ENCODE results near the gene MAML2. TPM values are rescaled to one million over a fixed set of nuclear protein-coding genes. Genes with fewer than 3 reads are reported as not detected.

MAML2 gene
- polyA plus RNA-seq, 3 donors, result 28.1 to 29.8 (median 28.8) TPM

DNA sequence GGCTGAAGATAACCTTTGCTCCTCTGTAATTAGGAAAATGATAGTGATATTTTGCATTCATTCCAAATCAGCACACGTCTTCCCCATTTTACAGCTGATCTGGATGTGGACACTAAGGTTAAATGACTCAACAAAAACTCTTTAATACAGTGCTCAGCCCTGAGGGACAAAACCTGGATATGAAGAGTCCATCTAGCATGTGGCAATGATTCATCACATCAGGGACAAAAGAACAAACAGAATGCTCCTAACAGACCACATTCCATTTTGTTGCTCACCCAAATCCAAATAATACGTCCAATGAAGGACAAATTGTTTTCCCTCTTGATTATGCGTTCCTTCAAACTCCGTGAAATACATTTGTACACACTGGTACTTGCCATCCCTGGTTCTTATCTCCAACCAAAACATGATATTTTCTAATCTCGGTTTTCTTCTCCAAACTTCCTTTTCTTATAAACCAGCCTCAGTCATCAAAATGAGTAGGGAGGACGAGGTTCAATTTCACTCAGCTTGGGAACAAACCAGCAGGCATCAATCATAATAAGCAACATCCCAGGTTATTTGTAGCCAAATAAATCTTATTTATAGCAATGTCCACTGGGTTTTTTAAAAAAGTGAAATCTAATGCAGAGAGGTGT lies 365.3 kb downstream of the MAML2 start:
- DNase-seq, result no peak

DNA sequence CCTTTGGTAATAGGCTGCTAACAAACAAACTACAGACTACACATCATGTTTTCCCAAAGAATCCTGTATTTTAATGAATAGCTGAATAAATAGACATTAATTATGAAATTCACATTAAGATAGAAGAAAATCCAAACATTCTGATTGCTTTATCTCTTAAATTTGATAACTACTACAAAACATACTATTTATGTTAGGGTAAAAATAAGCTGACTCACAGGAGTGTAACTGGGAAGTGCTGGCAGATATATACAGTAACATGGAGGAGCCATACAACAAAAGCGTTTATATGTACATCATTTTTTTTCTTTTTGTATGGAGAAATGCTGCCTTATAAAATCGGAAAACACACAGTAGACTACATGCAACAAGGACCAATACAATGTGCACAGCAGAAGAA lies 366.4 kb downstream of the MAML2 start:
- DNase-seq, result no peak

DNA sequence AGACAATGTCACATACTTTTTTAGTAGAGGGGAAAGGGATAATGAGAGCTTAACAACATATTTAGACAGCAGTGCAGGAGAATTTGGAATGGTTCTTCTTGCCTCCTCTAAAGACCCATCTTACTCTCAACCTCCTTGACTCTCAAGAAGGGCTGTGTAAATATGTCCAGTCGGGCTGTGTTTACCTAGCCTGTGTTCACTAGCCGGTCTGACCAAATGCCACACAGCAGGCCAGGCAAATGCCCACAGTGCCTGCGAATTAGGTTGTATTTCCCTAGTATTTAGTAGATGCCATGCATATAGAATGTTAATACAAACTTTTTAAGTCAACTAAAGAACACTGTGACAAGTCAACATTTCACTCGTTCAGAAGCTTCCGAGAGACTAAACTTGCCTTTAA lies 367.7 kb downstream of the MAML2 start:
- DNase-seq, result no peak

DNA sequence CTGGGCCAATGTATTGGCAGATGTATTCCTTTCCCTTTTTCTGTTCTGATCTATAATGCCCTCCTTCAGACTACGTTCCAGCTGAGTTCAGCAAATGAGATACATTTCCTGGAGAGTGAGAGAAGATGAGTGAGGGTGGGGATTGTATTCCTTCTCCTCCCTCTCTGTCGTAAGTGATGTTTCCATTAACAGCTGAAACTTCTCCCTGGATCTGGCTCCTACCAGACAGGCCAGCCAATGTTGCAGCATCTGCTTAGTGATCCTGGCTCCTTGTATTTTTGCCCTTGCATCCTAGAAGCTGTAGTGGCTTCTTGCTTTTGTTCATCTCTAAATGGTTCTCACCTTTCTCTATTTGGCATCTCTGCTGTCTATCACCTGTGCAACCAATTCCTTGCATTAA lies 370.9 kb downstream of the MAML2 start:
- no peak for DNase-seq

DNA sequence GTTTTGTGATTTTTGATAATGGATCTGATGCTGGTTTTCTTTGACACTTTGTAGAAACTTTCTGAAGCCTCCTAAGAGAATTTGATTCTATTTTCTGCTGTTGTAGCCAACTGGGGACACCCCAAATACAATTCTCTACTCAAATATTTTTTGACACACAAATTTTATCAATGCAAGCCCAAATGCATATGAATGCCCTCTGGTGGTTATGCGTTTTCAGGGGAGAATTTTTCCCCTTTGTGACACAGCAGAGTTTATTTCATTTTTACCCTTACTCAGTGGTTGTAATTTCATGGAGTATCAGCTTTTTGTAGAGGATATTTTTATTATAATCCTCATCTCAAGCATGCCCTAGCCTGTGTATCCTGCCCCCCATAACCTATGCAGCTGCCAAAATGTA lies 374.4 kb downstream of the MAML2 start:
- DNase-seq, result no peak

DNA sequence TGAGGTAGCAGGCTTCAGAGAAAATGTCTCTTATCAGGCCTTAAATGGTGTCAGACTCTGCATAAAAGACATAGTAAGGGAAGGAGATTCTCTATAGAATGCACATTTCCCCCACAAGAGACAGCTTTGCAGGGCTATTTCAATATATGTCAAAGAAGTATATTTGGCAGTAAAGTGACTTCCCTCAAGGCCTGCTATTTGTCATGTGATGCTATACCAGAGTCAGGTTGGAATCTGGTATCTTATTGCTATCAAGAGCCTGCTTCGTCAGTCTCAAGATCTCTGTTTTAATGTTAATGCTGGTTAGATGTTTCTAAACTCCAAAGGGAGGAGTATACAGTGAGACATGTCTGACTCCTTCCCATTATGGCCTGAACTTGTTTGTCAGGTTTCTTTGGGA lies 378.7 kb downstream of the MAML2 start:
- DNase-seq, result no peak

DNA sequence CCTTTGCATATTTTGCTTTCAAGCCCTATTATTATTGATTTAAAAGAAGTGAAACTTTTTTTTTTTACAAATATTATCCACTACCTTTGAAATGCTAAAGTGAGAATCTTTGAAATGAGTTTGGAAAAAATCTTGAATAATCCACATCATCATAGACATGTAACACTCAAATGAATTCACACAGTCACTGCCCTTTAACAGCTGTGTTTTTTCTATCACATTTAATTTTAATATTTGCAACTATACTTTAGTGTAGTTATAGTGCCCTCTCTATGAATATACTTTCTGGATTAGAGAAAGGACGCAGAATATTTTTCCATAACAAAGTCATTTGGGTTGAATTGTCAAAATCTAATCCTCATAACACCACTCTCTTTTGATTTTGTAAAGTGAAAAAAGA lies 381.2 kb downstream of the MAML2 start:
- no peak for DNase-seq

DNA sequence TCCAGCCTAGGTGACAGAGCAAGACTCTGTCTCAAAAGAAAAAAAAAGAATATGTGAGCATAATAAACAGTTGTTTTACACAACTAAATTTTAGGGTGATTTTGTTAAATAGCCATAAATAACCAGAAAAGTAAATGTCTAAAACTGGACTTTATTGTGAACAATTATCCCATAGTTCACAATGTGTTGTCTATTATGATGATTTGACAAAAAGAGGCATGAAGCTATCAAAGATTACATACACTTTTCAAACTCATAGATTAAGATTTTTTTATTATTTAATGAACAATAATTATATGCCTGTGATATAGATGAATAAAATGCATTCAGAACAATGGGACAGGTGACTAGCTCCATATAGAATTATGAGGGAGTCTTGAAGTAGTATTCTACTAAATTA lies 392.1 kb downstream of the MAML2 start:
- no peak for DNase-seq

DNA sequence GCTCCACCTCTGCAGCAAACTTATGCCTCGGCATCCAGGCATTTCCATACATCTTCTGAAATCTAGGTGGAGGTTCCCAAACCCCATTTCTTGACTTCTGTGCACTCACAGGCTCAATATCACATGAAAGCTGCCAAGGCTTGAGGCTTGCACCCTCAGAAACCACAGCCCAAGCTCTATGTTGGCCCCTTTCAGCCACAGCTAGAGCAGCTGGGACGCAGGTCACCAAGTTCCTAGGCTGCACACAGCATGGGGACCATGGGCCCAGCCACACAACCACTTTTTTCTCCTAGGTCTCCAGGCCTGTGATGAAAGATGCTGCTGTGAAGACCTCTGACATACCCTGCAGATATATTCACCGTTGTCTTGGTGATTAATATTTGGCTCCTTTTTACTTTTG lies 394.4 kb downstream of the MAML2 start:
- no peak for DNase-seq

DNA sequence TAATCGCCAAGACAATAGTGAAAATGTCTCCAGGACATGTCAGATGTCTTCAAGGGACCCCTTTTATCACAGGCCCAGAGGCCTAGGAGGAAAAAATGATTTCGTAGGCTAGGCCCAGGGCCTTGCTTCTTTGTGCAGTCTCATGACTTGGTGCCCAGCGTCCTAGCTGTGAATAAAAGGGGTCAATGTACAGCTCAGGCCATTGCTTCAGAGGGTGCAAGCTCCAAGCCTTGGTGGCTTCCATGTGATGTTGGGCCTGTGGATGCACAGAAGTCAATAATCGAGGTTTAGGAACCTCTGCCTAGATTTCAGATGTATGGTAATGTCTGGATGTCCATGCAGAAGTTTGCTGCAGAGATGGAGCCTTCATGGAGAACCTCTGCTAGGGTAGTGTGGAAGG lies 398.4 kb downstream of the MAML2 start:
- DNase-seq, result no peak

DNA sequence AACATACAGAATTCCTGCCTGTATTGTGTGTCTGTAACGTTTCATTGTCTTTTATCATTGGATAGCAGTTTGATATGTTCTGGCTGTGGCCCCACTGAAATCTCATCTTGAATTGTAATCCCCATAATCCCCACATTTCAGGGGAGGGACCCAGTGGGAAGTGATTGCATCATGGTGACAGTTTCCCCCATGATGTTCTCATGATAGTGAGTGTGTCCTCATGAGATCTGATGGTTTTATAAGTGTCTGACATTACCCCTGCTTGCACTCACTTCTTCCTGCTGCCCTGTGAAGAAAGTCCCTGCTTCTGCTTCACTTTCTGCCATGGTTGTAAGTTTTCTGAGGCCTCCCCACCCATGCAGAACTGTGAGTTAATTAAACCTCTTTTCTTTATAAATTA lies 399.4 kb downstream of the MAML2 start:
- DNase-seq, result no peak

DNA sequence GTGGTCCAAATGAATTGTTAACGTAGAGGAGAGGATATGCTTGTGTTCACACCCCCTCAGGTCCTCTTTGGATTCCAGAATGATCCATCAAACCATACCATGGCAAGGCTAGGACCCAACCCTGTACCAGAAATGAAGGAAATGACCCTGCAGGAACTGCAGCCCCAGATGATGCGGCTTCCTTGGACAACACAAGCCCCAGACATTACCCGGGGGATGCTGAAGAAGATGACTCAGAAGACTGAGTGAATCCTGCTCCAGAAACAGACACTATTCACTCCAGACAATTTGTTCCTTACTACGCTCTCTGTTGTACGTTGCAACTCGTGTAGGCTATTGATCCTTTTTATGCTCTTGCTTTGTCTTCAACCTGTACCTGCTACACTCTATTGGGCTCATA lies 403.9 kb downstream of the MAML2 start:
- no peak for DNase-seq

DNA sequence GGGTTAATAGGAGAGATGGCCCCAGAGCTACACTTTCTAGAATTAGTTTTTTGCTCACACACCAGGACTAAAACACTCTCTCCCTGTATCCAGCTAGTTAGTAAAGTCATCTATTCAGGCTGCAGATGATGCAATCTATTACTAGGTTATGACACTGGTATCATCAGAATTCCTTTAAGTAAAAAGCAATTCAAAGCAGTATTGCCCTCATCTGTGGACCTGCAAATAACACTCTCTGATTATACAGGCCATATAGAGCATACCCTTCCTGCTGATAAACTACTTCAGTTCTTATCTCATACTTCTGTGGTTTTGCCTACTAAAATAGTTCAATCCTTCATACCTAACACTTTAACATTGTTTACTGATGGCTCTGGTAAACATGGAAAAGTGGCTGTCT lies 405.6 kb downstream of the MAML2 start:
- no peak for DNase-seq

DNA sequence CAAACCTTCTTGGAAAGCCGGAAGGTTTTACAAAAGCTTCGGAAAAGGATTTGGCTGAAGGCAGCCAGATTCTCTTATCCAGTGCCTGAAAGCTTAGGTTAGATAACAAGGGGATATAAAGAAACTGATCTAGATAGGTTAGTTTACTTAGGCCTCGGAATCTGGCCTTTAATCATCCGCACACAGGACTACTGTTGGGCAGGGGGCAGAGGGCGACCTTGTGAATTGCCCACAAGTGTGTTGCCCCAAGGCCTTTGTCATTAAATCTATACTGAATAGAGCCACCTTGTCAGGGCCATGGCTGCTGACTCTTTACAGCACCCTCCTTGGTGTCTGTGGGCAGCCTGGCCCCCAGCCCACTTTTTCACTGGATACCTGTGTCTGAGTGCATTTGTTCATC lies 409.4 kb downstream of the MAML2 start:
- no peak for DNase-seq

DNA sequence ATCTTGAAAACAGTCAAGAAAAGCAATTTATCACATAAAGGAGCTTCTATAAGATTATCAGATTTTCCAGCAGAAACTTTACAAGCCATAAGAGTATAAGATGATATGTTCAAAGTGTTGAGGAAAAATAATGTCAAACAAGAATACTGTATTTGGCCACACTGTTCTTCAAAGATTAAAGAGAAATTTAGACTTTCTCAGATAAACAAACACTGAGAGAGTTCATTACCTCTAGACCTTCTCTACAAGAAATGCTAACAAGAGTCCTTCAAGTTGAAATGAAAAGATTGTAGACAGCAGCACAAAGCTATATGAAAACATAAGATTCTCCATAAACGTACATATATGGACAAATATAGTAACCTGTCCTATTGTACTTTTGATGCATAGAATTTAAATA lies 411.1 kb downstream of the MAML2 start:
- DNase-seq, result no peak

DNA sequence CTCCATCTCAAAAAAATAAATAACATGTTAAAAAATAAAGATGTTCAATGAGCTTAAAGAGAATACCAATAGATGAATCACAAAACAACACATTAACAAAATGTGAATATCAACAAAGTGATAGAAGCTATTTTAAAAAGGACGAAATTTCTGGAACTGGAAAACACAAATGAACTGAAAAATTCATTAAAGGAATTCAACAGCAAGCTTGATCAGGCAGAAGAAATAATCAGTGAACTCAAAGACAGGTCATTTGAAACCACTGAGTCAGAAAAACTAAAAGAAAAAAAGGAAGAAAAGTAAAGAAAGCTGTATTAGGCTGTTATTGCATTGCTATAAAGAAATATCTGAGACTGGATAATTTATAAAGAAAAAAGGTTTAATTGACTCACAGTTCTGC lies 412.0 kb downstream of the MAML2 start:
- DNase-seq, result no peak

DNA sequence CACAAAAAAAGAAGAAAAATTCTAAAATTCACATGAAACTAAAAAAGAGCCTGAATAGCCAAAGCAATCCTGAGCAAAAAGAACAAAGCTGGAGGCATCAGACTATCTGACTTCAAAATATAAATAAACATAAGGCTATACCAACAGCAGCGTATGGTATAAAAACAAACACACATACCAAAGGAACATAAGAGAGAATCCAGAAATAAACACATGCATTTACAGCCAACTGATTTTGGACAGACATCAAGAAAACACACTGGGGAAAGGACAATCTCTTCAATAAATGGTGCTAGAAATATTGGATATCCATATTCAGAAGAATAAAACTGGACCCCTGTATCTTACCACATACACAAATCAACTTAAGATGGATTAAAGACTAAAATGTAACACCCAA lies 416.3 kb downstream of the MAML2 start:
- no peak for DNase-seq

Other genes with a start within 250 kb of the MAML2 start
- gene CCDC82, start 46.7 kb upstream of the MAML2 start, polyA plus RNA-seq (ENCODE audit: insufficient read length in 3 of 3), result 10 to 100 TPM; 43.4 to 51.6 (median 47.9) TPM
- gene JRKL, start 46.8 kb upstream of the MAML2 start, polyA plus RNA-seq (ENCODE audit: insufficient read length in 3 of 3), result 10 to 100 TPM; 22.0 to 26.9 (median 22.0) TPM

All from renal pelvis (tissue), 4 donors.